Superior temporal gyrus (tissue), 1 donor: ENCODE data around the gene LAMB2.

Experiments used
- DNase-seq: peaks from one replicate; pipeline ENCODE4 v3.0.0-alpha.2; 2016; ENCODE audit errors: extremely low spot score

LAMB2 gene

DNA sequence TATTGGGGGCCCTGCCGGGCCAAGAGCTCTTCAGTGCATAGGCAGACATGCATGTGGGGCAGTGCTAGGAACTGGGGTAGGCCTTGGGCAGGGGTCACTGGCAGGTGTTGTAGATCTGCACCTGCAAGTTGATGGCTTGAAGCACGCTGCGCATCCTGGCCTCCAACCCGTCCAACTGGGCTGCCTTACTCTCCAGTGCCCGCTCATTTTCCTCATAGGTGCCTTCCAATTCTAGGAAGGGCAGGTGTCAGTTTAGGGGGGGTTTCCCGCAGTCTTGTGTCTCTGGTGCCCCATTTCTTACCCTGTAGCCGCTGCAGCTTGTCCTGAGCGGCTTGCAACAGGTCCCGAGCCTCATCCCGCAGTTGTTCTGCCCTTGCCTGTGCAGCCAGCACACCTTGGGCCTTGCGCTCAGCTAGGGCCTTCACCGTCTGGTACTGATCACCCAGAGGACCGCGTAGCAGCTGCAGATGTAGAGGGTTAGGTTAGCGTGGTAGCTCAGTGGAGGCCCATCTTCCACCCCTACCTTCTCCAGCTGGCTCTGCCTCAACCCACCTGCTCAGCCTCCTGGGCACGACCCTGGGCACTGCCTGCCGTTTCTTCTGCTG lies 11.6 kb downstream of the LAMB2 start:
- DNase-seq: no peak

DNA sequence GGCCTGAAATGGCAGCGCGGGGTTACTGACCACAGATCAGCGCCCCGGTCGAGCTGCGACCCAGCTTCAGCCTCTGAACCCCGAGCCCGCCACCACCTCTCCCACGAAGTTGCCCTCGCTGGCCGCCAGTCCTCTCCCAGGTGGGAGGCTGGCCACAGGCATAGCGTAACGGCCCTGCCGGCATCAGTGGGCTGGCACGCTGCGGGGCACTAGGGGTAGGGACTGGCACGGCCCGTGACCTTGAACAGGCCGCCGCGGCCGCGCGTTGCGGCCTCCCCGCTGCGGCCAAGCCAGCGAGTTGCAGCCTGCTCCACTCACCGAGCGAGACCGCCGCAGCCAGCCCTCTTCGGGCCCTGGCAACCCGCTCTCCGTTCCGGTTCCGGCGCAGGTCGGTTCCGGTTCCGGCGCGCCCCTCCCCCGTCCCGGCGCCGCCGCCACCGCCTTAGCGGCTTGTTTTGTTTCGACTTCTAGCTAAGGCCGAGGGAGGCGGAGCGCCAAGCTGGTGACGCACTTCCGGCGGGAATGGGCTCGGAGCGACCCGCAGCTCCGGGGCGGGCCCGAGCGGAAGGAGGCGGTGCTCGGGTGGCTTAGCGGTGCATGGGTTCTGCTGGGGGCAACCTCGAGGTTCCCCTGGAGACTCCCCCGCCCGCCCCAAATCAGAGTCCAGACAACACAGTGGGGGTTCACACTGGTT lies 12.3 kb downstream of the LAMB2 start, which contains the start of gene USP19:
Gene USP19, minus strand, starts transcription at position 386 of the 694 bp plus-strand sequence. CDS start 1,678 bp downstream, outside the sequence.
- peak; percentile 97 for DNase-seq

DNA sequence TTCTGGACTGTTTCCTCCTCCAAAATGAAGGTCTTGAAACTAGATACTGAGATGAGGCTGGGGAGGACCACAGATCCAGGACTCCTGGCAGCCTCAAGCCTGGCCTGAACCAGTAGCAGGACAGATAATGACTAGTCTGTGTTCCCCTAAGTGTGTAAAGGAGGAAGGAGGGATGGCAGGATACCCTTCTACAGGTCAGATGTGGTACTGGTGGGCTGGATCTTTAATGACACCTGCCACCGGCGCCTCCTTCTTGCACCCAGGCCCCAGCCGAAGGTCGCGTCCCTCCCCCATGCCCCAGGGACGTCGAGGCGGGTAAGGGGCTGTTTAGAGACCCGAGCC lies 12.8 kb downstream of the LAMB2 start:
- DNase-seq: no peak

DNA sequence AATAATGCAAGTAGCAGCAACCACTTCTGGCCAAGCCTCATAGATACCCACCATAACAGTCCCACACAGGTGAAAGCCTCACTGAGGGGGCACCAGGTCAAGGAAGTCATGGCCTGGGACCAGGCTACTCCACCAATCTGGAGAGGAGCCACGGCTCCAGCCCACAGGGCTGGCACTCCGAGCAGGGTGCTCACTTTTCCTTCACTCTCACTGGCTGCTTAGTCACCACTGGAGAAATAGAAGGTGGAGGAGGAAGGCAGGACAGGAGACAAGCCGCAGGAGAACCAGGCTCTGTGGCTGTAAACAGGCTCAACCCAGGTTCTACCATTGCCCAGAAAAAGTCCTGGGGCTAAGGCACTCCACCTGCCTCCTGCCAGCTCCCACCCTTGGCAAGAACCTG lies 13.4 kb downstream of the LAMB2 start:
- DNase-seq: no peak

DNA sequence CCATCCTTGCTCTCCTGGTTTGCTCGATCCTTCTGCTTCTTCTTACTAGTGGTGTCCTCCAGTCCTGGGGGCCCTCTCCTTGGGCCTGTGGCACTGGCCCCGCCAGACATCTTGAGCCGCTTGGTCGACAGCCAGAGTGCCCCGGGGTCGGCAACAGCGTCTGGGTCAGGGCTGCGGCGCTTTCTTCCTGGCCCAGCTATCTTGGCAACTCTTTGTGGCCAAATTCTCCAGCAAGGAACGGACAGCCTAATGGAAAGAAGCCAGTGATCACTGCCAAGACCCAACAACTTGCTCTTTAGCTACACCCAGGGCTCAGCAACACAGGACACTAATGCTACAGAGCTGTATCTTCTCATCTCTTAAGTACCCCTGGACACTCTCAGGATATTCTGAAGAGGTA lies 13.8 kb downstream of the LAMB2 start:
- no peak for DNase-seq

DNA sequence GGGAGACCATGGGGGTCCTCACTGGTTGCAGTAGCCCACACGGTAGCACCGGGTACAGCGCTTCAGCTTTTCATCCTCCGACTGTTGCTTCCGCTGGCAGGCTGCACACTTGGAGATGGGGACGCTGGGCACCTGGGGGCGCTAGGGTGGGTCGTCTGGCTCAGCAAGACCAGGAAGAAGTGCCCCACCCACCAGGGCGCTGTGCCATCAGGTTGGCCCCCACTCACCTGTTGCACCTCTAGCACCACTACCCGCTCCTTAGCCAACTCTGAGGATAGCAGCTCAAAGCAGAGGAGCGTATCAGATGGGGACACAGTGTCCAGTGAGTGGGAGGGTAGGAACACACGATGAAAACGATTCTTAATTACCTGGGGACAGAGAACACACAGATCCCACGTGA lies 20.6 kb downstream of the LAMB2 start:
- no peak for DNase-seq

DNA sequence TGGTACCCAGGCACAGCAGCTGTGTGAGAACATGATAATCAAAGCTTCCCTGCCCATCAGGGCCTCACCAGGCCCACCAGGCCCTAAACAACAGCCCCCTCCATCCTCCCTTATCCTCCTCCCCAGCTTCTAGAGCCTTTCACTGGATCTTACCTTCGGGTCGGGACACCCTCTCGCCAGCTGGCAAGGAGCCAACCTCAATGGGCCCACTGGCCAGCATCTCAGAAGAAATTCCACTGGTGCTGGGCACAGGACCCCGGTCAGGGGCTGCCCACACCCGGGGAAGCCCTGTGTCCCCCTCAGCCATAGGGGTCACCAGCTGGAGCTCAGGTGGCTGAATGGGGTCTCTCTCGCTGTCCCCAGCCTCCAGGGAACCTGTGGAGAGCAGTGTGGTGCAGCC lies 21.5 kb downstream of the LAMB2 start:
- no peak for DNase-seq

DNA sequence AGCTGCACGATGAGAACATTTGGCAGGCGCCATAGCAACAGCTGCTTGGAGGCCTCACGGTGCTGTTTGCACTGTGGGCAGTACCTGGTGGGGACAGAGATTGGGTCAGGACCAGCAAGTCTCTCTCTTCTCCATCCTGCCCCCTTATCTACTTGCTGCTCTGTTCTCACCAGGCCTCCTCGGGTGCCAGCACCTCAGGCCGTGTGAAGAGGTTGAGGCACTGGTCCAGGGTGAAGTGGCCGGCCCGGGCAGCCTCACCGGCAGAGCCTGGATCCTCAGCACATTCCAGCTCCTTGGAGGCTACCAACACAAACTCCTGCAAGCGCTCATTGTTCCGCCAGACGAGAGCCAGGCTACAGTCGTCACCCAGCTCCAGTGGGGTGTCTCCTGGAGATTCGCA lies 22.1 kb downstream of the LAMB2 start:
- no peak for DNase-seq

DNA sequence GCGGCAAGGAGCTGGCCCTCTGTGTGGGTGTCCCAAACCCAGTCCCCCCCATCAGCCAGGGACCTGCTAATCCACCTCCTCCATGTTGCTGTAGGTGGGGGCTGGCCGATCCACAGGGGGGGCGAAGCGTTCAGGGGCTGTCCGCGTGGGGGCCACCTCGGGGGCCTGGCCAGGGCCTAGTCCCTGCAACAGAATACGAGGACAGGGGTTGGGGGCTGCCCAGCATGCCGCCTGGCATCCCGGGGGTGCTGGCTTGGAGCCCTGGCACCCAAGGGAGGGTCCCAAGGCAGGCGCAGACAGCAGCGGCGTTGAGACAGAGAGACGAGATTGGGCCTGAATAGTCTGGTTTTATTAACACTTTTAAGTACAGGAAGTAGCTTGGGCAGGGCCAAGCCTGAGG lies 24.5 kb downstream of the LAMB2 start:
- no peak for DNase-seq

DNA sequence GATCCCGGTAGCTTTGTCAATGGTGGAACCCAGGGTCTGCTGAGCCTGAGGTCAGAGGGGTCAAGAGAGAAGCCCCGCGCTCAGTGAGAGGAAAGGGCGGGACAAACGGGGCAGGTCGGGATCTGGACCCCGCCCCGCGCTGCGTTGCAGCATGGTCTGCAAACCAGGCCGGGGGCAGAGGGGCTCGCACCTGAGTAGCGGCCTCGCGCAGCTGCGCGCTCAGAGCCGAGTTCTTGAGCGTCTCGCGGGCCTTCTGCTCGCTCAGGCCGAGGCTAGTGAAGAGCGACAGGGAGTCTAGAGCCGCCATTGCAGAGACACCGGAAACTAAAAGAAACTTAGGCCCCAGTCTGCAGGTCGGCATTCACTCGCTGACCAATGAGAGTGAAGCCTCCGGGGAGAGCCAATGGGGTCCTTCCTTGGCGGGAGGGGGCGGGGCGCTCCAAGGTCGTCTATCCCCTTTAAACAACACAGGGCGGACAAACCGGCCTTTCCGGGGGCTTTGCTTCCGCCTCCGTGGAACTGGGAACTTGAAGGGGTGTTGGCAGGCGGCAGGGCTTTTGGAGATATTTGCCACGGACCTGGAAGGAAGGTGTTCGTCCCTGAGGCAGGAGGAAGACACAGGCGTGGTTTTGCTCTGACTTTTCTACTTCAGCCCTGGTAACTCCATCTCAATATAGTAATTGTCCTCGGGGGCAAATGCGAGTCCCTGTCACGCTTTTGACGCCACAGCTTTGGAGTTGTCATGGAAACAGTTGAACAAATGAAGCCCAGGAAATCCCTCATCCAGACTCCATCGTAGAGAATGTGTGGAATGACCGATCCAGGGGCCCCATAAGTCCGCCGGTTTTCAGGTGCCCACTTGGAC lies 28.2 kb downstream of the LAMB2 start, which contains the start of gene QARS1:
Gene QARS1, minus strand, starts transcription at position 331 of the 865 bp plus-strand sequence. Its CDS starts 24 bp downstream, at position 307.
- peak; percentile 92 for DNase-seq

DNA sequence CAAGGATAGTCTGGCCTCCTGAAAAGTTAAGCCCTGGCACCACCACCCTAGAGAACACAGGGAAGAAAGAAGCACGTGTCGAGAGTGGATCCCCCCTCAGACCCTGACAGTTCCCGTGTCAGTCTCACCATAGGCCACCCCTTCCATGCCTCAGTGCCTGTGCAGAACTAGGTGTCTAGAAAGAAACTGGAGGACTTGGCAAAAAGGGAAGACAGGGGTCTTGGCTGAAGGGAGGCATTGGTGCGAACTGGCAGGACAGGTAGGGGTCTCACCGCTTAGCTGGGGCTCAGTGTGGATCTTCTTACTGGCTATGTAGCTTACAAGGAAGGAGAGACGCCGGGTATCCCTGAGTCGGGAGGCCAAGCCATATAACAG lies 28.8 kb downstream of the LAMB2 start:
- no peak for DNase-seq

DNA sequence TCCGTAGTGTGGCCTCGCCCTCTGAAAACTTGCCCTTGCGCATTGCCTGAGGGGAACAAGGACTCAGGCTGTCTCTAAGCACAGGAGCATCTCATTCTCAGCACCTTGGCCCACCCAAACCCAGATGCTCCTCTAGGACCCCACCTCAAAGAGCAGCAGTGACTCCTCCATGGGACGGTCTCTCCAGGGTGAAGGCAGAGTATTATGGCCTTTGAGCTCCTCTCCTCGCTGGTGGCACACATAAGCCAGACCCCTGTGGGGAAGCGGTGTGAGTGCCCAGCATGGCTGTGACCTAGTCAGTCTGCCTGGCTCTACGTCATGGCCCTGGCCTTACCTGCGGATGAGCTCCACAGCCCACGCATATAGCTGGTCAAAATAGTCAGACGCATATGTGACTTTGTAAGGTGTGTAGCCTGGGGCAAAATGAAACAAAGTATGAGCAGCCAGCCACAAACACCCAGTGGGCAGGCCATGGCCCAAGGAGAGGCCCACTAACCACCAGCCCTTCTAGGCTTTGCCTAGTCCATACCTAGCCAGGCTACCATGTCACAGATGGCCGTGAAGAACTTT lies 32.7 kb downstream of the LAMB2 start:
- no peak for DNase-seq

DNA sequence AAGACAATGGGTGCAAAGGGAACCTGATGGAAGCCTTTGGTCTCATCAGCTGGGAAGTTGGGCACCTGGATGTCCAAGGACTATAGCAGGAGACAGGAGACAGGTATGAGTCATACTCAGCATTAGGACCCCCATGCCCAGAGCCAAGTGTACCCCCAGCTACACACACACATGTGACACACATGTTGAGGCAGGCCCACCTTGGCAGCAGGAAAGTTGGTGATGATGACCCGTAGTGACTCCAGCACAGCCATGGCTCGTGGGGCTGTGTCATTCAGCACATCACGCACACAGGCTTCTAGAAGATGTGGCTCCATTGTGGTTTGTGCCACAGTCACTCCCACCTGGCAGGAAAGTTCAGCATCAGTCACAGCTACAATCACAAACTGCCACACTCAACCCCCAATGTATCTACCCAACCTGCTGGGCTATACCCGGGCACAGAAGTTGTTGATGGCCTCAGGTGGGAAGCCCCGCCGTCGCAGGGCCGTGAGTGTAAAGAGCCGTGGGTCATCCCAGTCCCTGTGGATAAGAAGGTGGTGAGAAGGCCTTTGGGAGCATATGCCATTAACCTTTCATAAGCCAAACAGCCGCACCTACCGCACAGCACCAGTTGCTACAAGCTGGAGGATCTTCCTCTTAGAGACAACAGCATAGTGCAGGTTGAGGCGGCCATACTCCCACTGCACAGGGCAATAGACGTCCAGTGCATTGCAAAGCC lies 33.8 kb downstream of the LAMB2 start:
- no peak for DNase-seq

DNA sequence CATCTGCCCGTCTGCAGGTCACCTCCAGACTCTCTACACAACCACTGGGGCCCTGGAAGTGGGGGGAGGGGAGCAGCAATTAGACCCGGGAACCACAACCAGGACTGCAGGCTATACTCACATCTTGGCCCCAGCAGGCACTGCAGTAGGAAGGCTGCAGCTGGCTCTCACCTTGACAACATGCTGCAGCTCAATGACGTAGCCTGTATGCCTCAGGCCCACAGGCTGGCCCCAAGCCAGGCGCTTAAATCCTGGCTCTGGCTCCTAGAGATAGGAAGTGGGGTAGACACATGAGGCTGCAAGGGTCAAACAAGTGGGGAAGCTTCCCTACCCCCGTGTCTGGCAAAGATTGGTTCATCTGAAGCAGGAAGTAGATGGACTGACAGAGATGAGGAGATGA lies 34.4 kb downstream of the LAMB2 start:
- DNase-seq: no peak

DNA sequence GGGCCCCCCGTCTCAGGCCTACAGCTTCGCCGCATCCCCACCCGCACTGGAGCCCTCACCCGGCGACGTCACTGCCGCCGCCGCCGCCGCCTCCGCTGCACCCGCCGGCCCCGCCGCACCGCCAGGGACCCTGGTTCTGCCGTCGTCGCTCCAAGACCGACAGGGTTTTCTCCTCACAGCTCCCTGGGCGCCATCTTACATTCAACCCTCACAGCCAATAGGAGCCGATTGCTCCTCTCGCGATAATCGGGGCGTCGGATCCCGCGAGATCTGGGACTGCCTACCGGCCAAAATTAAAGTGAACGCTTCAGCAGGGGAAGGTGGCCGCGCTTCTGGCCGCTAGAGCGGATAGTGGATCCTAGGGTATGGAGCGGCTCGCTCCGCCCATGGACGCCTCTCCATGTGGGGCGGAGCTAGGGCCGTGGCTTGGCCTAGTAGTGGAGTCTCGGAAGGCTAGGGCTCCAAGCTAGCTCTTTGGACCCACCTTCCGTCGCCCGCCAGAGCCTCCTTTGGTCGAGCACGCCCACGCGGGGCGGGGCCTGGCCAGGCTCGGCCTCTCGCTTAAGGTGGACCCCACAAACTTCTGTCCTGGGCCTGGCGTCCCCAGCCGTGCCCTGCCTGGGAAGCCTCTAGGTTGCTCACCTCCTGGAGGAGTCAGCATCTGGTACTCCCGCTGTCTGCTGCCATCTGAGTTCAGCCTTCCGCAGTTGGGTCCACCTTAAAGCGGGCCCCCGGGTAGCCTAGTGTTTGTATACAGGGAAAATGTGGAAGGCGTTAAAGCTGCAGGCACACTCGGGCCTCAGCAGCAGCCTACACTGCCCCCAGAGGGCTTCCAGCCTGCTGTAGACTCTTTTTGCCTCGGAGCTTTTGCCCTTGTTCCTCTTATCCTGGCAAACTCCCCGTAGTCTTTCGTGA lies 38.7 kb downstream of the LAMB2 start, which contains the start of gene QRICH1:
Gene QRICH1, minus strand, starts transcription at position 219 of the 915 bp plus-strand sequence. CDS start 17,054 bp downstream, outside the sequence.
- peak; percentile 99 for DNase-seq

DNA sequence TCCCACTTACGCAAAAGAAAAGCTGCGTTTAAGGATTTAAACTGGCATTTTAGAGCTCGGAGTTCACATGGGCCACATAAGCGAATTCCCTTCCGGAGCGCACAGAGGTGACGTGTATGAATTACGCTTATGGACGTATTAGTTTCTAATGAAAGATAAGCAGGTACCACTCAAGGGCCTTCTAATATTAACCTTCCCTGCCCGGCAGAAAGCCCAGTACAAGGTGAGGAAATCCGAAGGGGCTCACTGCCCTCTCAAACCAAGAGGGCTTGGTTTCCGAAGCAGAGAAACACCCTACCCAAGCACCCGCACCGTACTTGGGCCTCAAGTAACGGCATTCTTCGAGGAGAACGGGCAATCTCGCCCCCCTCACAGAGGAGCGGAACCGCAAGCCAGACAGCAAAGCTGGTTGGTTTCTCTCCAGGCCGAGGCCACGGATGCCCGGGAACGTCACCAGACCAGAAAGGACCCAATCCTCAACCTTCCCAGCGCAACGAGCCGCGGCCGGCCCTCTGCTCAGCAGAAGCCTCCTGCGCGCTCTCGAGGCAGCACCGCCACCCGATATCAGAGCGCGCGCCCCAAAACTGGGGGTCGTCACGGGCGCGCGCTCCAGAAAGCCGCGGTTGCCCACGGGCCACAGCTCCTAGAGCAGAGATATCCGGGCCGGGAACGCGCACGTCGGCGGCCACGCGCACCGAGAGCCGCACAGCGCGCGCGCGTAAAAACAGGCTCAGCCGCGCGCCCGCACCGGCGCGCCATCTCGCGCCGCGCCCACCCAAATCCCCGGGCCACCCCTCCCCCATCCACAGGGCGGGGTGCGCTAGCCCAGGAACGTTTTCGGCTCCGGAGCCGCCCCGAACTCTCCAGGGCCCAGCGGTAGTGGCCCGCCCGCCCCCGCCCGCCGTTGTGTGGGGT lies 39.7 kb downstream of the LAMB2 start:
- peak; percentile 67 for DNase-seq

DNA sequence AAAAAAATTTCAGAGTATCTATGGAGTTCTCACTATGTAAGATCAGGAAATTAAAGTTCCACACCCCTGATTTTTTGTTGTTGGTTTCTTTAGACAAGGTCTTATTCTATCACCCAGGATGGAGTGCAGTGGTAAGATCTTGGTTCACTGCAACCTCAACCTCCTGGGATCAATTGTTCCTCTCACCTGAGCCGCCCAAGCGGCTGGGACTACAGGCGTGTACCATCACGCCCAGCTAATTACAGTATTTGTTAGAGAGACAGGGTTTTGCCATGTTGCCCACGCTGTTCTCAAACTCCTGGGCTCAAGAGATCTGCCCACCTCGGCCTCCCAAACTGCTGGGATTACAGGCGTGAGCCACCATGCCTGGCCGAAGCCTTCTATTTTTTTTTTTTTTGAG lies 51.4 kb downstream of the LAMB2 start:
- no peak for DNase-seq

DNA sequence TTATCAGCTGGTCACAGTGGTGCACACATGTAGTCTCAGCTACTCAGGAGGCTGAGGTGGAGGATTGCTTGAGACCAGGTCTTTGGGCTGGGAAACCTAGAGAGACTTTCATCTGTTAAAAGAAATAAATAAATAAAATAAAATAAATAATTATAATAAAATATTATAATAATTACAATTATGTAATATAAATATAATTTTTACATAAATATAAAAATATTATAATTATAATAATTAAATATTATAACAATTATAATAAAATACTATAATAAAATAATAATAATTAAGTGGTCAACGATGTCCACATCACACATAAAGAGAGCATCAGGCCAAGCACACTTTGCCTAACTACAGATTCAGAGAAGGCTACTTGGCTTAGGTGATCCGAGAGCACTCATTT lies 53.6 kb downstream of the LAMB2 start:
- no peak for DNase-seq

DNA sequence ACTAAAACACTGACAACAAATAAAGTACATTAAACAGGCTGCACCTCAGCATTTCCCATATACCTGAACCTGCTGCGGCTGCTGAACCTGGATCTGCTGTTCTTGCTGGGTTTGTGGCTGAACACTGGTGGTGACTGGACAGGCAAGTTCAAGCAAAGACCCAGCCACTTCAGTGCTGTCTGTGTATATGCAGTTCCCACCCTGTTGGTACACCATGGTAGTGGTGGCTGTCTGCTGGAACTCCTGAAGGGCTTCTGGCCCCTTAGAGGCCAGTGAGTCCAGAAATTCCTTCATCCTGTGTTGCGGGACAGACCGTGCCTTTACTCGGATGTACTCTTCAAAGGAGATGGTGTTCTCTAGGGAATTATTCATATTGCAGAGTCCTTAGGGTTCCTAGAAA lies 56.2 kb downstream of the LAMB2 start:
- no peak for DNase-seq
